SJCRH30 (cell line): ENCODE measurements around the gene GLOD4. TPM values are rescaled to one million over a fixed set of nuclear protein-coding genes. Genes with fewer than 3 reads are reported as not detected.

Experiments used
- DNase-seq, 2 experiments: peaks; one replicate each; pipeline ENCODE4 v3.0.0-alpha.2; 2015 to 2020
- H3K27ac ChIP-seq: fragments of 250-450 bp; sonication (Bioruptor Pico); 2 replicates; pipeline ENCODE4 v1.5.1; 2020; ENCODE audit warnings: mild to moderate bottlenecking, moderate library complexity
- H3K27me3 ChIP-seq: fragments of 250-450 bp; sonication (Bioruptor Pico); 2 replicates; pipeline ENCODE4 v1.5.1; 2020; ENCODE audit warnings: mild to moderate bottlenecking, moderate library complexity
- H3K36me3 ChIP-seq: fragments of 250-450 bp; sonication (Bioruptor Pico); 2 replicates; pipeline ENCODE4 v1.5.1; 2020; ENCODE audit warnings: mild to moderate bottlenecking, moderate library complexity
- H3K4me1 ChIP-seq: fragments of 250-450 bp; sonication (Bioruptor Pico); 2 replicates; pipeline ENCODE4 v1.5.1; 2020; ENCODE audit warnings: mild to moderate bottlenecking, moderate library complexity
- H3K4me3 ChIP-seq: fragments of 250-450 bp; sonication (Bioruptor Pico); 2 replicates; pipeline ENCODE4 v1.5.1; 2020; ENCODE audit warnings: mild to moderate bottlenecking, moderate library complexity
- H3K9me3 ChIP-seq: fragments of 250-450 bp; sonication (Bioruptor Pico); replicated peaks from 2 replicates; pipeline ENCODE4 v1.5.1; 2020; ENCODE audit warnings: mild to moderate bottlenecking, moderate library complexity
- total RNA-seq: library from RNA; depleted of rRNA; stranded (reverse); fragments of >200 nt; shearing (Covaris generic); gene quantifications from 2 replicates; pipeline ENCODE4 v1.2.3, GENCODE V29; 2014

GLOD4 gene
- total RNA-seq, 1 experiment from 2014 or later, result 45.0 TPM

- no peak for DNase-seq
- Histone ChIP-seq H3K4me3 (no peak overlapping the region), H3K27me3 (no peaks in the 10 kb centered on the region), H3K9me3 (no peaks in the 10 kb centered on the region), H3K36me3 (peaks cover 45% of the 10 kb centered on the region), H3K4me1 (no peaks in the 10 kb centered on the region), H3K27ac (no peak overlapping the region)
Observed at GRCh38 chr17:744937-745336, 37.1 kb downstream of the GLOD4 start.

GRCh38 chr17:743139-743538 is 38.9 kb downstream of the GLOD4 start:
- no peak overlapping the region for H3K4me3 ChIP-seq
- peaks cover 40% of the 10 kb centered on the region for H3K36me3 ChIP-seq
- H3K27me3 ChIP-seq, result no peaks in the 10 kb centered on the region
- no peaks in the 10 kb centered on the region for H3K4me1 ChIP-seq
- no peaks in the 10 kb centered on the region for H3K9me3 ChIP-seq
- DNase-seq, result no peak
- H3K27ac ChIP-seq, result no peak overlapping the region

GRCh38 chr17:742147-742793 is 39.8 kb downstream of the GLOD4 start:
- Histone ChIP-seq H3K9me3 (no peaks in the 10 kb centered on the region), H3K4me3 (no peak overlapping the region), H3K27me3 (no peaks in the 10 kb centered on the region), H3K4me1 (no peaks in the 10 kb centered on the region), H3K36me3 (peaks cover 31% of the 10 kb centered on the region), H3K27ac (no peak overlapping the region)
- DNase-seq, result no peak

- Histone ChIP-seq H3K4me3 (no peak overlapping the region), H3K4me1 (no peaks in the 10 kb centered on the region), H3K9me3 (no peaks in the 10 kb centered on the region), H3K36me3 (peaks cover 16% of the 10 kb centered on the region), H3K27ac (no peak overlapping the region), H3K27me3 (no peaks in the 10 kb centered on the region)
- DNase-seq, result no peak
Observed at GRCh38 chr17:740240-741017, 41.7 kb downstream of the GLOD4 start.

- DNase-seq, result no peak
- no peaks in the 10 kb centered on the region; the same call in 1 of the 2 replicates for H3K36me3 ChIP-seq
Observed at GRCh38 chr17:737561-738113, 44.4 kb downstream of the GLOD4 start.

GRCh38 chr17:733743-734142 is 48.3 kb downstream of the GLOD4 start:
- H3K9me3 ChIP-seq, result no peaks in the 10 kb centered on the region
- no peak for DNase-seq
- no peak overlapping the region for H3K27ac ChIP-seq
- no peaks in the 10 kb centered on the region; the same call in 1 of the 2 replicates for H3K36me3 ChIP-seq
- peak overlapping the region; percentile 76 for H3K4me3 ChIP-seq
- H3K27me3 ChIP-seq, result no peaks in the 10 kb centered on the region
- no peaks in the 10 kb centered on the region for H3K4me1 ChIP-seq

More at GRCh38 chr17:737561-738113, 44.4 kb downstream of the GLOD4 start:
- Histone ChIP-seq H3K27me3 (no peaks in the 10 kb centered on the region), H3K4me1 (no peaks in the 10 kb centered on the region), H3K9me3 (no peaks in the 10 kb centered on the region), H3K4me3 (no peak overlapping the region), H3K27ac (no peak overlapping the region)

GRCh38 chr17:732902-733720 is 49.0 kb downstream of the GLOD4 start:
- Histone ChIP-seq H3K9me3 (no peaks in the 10 kb centered on the region), H3K27me3 (no peaks in the 10 kb centered on the region), H3K4me1 (no peaks in the 10 kb centered on the region), H3K4me3 (peak overlapping the region; percentile 76), H3K36me3 (no peaks in the 10 kb centered on the region), H3K27ac (peak overlapping the region; percentile 17; the same call in 1 of the 2 replicates)
- peak; percentile 5 to 21 for DNase-seq

GRCh38 chr17:732067-732901 is 49.8 kb downstream of the GLOD4 start, which contains the start of gene TLCD3A:
Gene TLCD3A (plus strand): TSS chr17:732596. CDS start chr17:732648, 52 bp downstream.
- no peaks in the 10 kb centered on the region for H3K36me3 ChIP-seq
- H3K9me3 ChIP-seq, result no peaks in the 10 kb centered on the region
- H3K4me3 ChIP-seq, result peak within 1 kb of the TSS; percentile 76
- H3K4me1 ChIP-seq, result no peaks in the 10 kb centered on the region
- peak; percentile 40 to 41 for DNase-seq
- H3K27ac ChIP-seq, result peak within 1 kb of the TSS; percentile 17; the same call in 1 of the 2 replicates
- H3K27me3 ChIP-seq, result no peaks in the 10 kb centered on the region

- H3K9me3 ChIP-seq, result no peaks in the 10 kb centered on the region
- H3K4me1 ChIP-seq, result no peaks in the 10 kb centered on the region
- no peak overlapping the region for H3K27ac ChIP-seq
- H3K36me3 ChIP-seq, result no peaks in the 10 kb centered on the region
- H3K4me3 ChIP-seq, result peak overlapping the region; percentile 76
- no peaks in the 10 kb centered on the region for H3K27me3 ChIP-seq
- peak; percentile 4 to 21 for DNase-seq
Observed at GRCh38 chr17:731644-732066, 50.4 kb downstream of the GLOD4 start.

GRCh38 chr17:728911-729310 is 53.2 kb downstream of the GLOD4 start:
- Histone ChIP-seq H3K4me3 (no peak overlapping the region), H3K27ac (no peak overlapping the region), H3K36me3 (no peaks in the 10 kb centered on the region), H3K4me1 (no peaks in the 10 kb centered on the region), H3K27me3 (no peaks in the 10 kb centered on the region), H3K9me3 (no peaks in the 10 kb centered on the region)
- no peak for DNase-seq

GRCh38 chr17:726271-726919 is 55.7 kb downstream of the GLOD4 start:
- no peak overlapping the region for H3K4me3 ChIP-seq
- H3K27me3 ChIP-seq, result no peaks in the 10 kb centered on the region
- H3K27ac ChIP-seq, result no peak overlapping the region
- no peaks in the 10 kb centered on the region for H3K4me1 ChIP-seq
- H3K36me3 ChIP-seq, result no peaks in the 10 kb centered on the region
- no peaks in the 10 kb centered on the region for H3K9me3 ChIP-seq
- no peak for DNase-seq

- Histone ChIP-seq H3K9me3 (no peaks in the 10 kb centered on the region), H3K4me1 (no peaks in the 10 kb centered on the region), H3K4me3 (no peak overlapping the region), H3K36me3 (no peaks in the 10 kb centered on the region), H3K27ac (no peak overlapping the region), H3K27me3 (no peaks in the 10 kb centered on the region)
- no peak for DNase-seq
Observed at GRCh38 chr17:725746-726145, 56.3 kb downstream of the GLOD4 start.

- Histone ChIP-seq H3K27me3 (no peaks in the 10 kb centered on the region), H3K27ac (no peak overlapping the region), H3K4me3 (no peak overlapping the region)
Observed at GRCh38 chr17:725084-725483, 57.0 kb downstream of the GLOD4 start.

More at GRCh38 chr17:725084-725483, 57.0 kb downstream of the GLOD4 start:
- Histone ChIP-seq H3K36me3 (no peaks in the 10 kb centered on the region), H3K4me1 (no peaks in the 10 kb centered on the region), H3K9me3 (no peaks in the 10 kb centered on the region)
- no peak for DNase-seq
